Endodermal cell (in vitro differentiated cells): ENCODE data around the gene SORCS2. TPM values are rescaled to one million over a fixed set of nuclear protein-coding genes. Genes with fewer than 3 reads are reported as not detected.

ENCODE experiments used
- DNase-seq: peaks from one replicate; pipeline ENCODE4 v3.0.0-alpha.2; 2017
- H3K27ac ChIP-seq: 2 replicates; pipeline ENCODE4 v1.5.1; 2013; ENCODE audit warnings: mild to moderate bottlenecking, low read depth, low read length, moderate library complexity
- H3K27me3 ChIP-seq: 2 replicates; pipeline ENCODE4 v1.6.1; 2013; ENCODE audit warnings: mild to moderate bottlenecking, low read length, moderate library complexity; ENCODE audit not compliant: insufficient read depth, control insufficient read depth, poor library complexity, severe bottlenecking
- H3K36me3 ChIP-seq: 2 replicates; pipeline ENCODE4 v1.7.0; 2013; ENCODE audit warnings: mild to moderate bottlenecking, low read length, moderate library complexity; ENCODE audit not compliant: control insufficient read depth, insufficient read depth
- H3K4me1 ChIP-seq: one replicate; pipeline ENCODE4 v1.7.0; 2013; ENCODE audit warnings: low read length; ENCODE audit not compliant: control insufficient read depth, insufficient read depth
- H3K4me3 ChIP-seq: 2 replicates; pipeline ENCODE4 v1.5.1; 2013; ENCODE audit warnings: mild to moderate bottlenecking, low read length, moderate library complexity
- H3K9ac ChIP-seq: 2 replicates; pipeline ENCODE4 v1.6.1; 2013; ENCODE audit warnings: mild to moderate bottlenecking, low read length, moderate library complexity; ENCODE audit not compliant: poor library complexity, severe bottlenecking; ENCODE audit errors: extremely low read depth
- H3K9me3 ChIP-seq: 2 replicates; pipeline ENCODE4 v1.6.1; 2013; ENCODE audit warnings: mild to moderate bottlenecking, low read length, moderate library complexity; ENCODE audit not compliant: control insufficient read depth
- H3K27ac Mint-ChIP-seq: 2 replicates; pipeline ENCODE4 v1.8.0; 2020; ENCODE audit warnings: mixed read lengths
- H3K27me3 Mint-ChIP-seq: 2 replicates; pipeline ENCODE4 v1.8.0; 2021; ENCODE audit warnings: mild to moderate bottlenecking, mixed read lengths; ENCODE audit not compliant: insufficient read depth
- H3K36me3 Mint-ChIP-seq: 2 replicates; pipeline ENCODE4 v1.8.0; 2020; ENCODE audit warnings: low read depth, mixed read lengths
- H3K4me1 Mint-ChIP-seq: 2 replicates; pipeline ENCODE4 v1.8.0; 2020; ENCODE audit warnings: mixed read lengths
- H3K4me3 Mint-ChIP-seq: 2 replicates; pipeline ENCODE4 v1.8.0; 2020; ENCODE audit warnings: mild to moderate bottlenecking, moderate library complexity, mixed read lengths
- H3K9me3 Mint-ChIP-seq: 2 replicates; pipeline ENCODE4 v1.8.0; 2020; ENCODE audit warnings: mild to moderate bottlenecking, mixed read lengths
- WGBS, 2 experiments: methylation state at CpG; one replicate each; pipeline versions ENCODE4 v1.1.5 to v1.1.7; 2013; ENCODE audit warnings: missing lambda C conversion rate in 2 of 2, mixed read lengths in 1 of 2; ENCODE audit not compliant: insufficient coverage in 1 of 2, insufficient read length in 1 of 2; 5-methylcytosine and 5-hydroxymethylcytosine counted together
- total RNA-seq, 2 donors: library from RNA; stranded (reverse); fragmentation: NEBNext Ultra II Directional in 1 of 2; extraction: Animal tissue kit (Norgen Biotek cat#: 25700) in 1 of 2; gene quantifications; 2 replicates in 1 of 2; 3 replicates in 1 of 2; pipeline ENCODE4 v1.2.1, GENCODE V29; 2021
- TF ChIP-seq, protein P1 (sequence below): fragments of 200-600 bp; sonication (generic); conservative IDR thresholded peaks from 2 replicates; pipeline ENCODE4 v1.5.0; 2021; ENCODE audit warnings: antibody characterized with exemption, mild to moderate bottlenecking

SORCS2 gene
- total RNA-seq, 2 donors from 2014 or later, result 1.4 to 1.9 TPM

DNA sequence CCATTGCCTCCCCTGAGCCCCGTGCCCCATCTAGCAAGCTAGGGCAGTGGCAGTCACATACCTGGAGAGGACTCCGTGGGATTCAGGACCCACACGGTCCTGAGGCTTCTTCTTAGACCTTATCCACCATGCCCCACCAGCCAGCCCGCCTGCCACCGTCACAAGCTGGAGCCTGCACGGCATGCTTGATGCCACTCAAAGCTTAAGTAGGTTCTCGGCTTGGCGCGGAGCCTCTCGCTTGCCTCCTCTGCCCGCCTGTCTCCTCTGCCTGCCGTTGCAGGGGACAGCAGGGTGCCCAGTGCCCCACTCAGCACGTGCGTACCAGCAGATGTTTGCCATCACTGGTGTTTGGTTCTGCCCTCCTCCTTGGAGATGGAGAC lies 228.3 kb downstream of the SORCS2 start:
- Mint-ChIP-seq H3K27me3 (peaks cover 28% of the 10 kb centered on the region), H3K36me3 (no peaks in the 10 kb centered on the region), H3K9me3 (peaks cover 6% of the 10 kb centered on the region), H3K4me1 (peaks cover 5% of the 10 kb centered on the region), H3K4me3 (no peak overlapping the region), H3K27ac (no peak overlapping the region)
- no peaks in the 10 kb centered on the region for H3K4me1 ChIP-seq
- peak; percentile 24 for DNase-seq
- H3K36me3 ChIP-seq, result no peaks in the 10 kb centered on the region
- H3K4me3 ChIP-seq, result no peak overlapping the region
- no peak overlapping the region for H3K27ac ChIP-seq
- WGBS, 2 experiments, result 87 to 95% methylated on average over 13 to 14 of the region's 14 CpGs
- no peaks in the 10 kb centered on the region for H3K27me3 ChIP-seq
- no peak overlapping the region for H3K9ac ChIP-seq
- no peaks in the 10 kb centered on the region for H3K9me3 ChIP-seq
- TF ChIP-seq, protein P1, sequence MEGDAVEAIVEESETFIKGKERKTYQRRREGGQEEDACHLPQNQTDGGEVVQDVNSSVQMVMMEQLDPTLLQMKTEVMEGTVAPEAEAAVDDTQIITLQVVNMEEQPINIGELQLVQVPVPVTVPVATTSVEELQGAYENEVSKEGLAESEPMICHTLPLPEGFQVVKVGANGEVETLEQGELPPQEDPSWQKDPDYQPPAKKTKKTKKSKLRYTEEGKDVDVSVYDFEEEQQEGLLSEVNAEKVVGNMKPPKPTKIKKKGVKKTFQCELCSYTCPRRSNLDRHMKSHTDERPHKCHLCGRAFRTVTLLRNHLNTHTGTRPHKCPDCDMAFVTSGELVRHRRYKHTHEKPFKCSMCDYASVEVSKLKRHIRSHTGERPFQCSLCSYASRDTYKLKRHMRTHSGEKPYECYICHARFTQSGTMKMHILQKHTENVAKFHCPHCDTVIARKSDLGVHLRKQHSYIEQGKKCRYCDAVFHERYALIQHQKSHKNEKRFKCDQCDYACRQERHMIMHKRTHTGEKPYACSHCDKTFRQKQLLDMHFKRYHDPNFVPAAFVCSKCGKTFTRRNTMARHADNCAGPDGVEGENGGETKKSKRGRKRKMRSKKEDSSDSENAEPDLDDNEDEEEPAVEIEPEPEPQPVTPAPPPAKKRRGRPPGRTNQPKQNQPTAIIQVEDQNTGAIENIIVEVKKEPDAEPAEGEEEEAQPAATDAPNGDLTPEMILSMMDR, result no peak

DNA sequence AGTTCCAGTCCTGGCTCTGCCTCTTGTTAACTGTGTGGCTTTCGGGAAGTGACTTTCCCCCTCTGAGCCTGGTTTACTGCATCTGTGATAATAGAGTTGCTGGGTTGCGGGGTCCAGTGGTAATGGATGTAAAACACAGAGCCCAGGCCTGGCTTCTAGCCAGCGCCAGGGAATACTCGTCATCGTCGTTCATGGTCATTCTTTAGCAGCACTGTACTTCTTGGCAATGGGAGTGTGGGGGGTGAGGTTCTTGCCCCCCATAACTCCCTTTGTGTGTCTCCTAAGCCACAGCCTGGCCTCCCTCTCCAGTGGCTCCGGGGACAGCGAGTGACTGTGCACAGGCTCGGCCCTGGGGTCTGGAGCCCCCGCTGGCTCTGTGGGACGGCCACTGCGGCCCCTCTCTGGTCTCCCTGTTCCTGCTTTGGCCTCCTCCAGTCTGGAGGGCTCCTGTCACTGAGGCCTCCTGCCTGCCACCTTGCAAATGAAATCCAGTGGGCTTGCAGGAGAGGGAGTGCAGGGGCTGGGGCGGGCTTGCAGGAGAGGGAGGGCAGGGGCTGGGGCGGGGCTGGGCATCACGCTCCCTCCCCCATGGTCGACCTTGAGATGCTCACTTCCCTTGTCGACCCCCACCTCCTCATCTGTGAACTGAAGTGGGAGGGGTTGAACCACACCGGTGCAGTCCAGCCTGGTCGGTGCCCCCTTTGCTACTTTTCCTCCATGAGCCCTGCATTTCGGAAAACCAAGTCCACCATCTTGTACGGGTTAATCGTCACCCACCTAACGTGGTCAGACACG lies 229.2 kb downstream of the SORCS2 start:
- Mint-ChIP-seq H3K4me1 (no peaks in the 10 kb centered on the region), H3K27me3 (peaks cover 19% of the 10 kb centered on the region), H3K9me3 (peaks cover 6% of the 10 kb centered on the region), H3K27ac (no peak overlapping the region), H3K36me3 (no peaks in the 10 kb centered on the region), H3K4me3 (no peak overlapping the region)
- DNase-seq, result peak; percentile 33
- TF ChIP-seq, protein P1, result no peak
- 85% methylated on average over 16 to 24 of the region's 24 CpGs for WGBS, 2 experiments
- Histone ChIP-seq H3K4me3 (no peak overlapping the region), H3K27me3 (no peaks in the 10 kb centered on the region), H3K36me3 (no peaks in the 10 kb centered on the region), H3K27ac (no peak overlapping the region), H3K9me3 (no peaks in the 10 kb centered on the region), H3K9ac (no peak overlapping the region), H3K4me1 (no peaks in the 10 kb centered on the region)

DNA sequence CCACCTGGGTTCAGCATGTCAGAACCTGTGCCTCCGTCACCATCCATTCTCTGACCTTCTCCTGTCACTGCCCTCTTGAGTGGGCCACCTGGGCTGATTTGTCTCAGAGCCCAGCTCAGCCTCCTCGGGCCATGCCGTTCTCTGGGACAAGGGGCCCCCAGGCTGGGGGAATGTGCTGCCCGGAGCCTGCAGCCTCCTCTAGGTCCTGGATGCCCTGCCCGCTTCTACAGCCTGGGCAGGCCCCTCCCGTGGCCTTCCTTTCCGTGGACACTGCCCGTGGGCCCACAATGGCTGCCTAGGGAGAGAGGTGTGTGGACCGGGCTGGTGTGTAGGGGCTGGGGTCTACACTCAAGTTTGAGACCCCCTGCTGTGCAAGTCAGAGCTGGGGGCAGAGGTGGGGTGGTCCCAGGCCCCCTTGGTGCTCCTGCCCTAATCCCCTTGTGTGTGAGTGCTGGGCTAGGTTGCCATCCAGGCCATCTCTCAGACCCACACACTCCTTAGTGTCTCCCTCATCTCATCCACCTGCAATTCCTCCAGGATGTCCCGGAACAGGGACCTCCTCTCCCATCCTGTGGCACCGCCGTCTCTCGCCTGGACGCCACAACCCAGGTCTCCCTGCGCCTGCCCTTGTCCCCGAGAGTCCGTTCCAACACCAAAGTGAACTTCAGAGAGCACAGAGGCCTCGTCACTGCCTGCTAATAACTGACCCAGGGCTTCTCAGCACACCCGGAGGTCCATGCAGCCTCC lies 230.0 kb downstream of the SORCS2 start:
- no peak overlapping the region for H3K27ac Mint-ChIP-seq
- H3K9me3 ChIP-seq, result no peaks in the 10 kb centered on the region
- WGBS, 2 experiments, result 88 to 94% methylated on average over 15 to 19 of the region's 19 CpGs
- peaks cover 12% of the 10 kb centered on the region for H3K27me3 Mint-ChIP-seq
- H3K4me1 Mint-ChIP-seq, result peaks cover 5% of the 10 kb centered on the region
- H3K9ac ChIP-seq, result no peak overlapping the region
- DNase-seq, result no peak
- TF ChIP-seq, protein P1, result no peak
- peaks cover 6% of the 10 kb centered on the region for H3K9me3 Mint-ChIP-seq
- H3K4me3 ChIP-seq, result no peak overlapping the region
- H3K36me3 Mint-ChIP-seq, result no peaks in the 10 kb centered on the region
- H3K4me3 Mint-ChIP-seq, result no peak overlapping the region
- no peaks in the 10 kb centered on the region for H3K4me1 ChIP-seq
- no peaks in the 10 kb centered on the region for H3K36me3 ChIP-seq
- H3K27me3 ChIP-seq, result no peaks in the 10 kb centered on the region
- H3K27ac ChIP-seq, result no peak overlapping the region
